HepG2 (cell line): ENCODE results near the gene CSTF3. TPM values are rescaled to one million over a fixed set of nuclear protein-coding genes. Genes with fewer than 3 reads are reported as not detected.

Experiments
- ATAC-seq: fragments of 200-7000 bp; cut with Tn5 transposase; 3 replicates; pipeline ENCODE4 v1.9.1; 2020; ENCODE audit warnings: mild to moderate bottlenecking, moderate library complexity
- BruUV-seq: library from RNA; stranded (reverse); fragments of 400-500 nt; replicated peaks from 2 replicates; lab custom pipeline; 2021; lab: Mats Ljungman, UMichigan
- CTCF ChIA-PET: fragments of 300-600 bp; formaldehyde crosslinking; extraction: SDS; loops from one replicate; lab custom pipeline; 2021; ENCODE audit warnings: low total read pairs, inconsistent platforms, low intra/inter-chr PET ratio; lab: Yijun Ruan, JAX
- POLR2A ChIA-PET: fragments of 350-600 bp; sonication (Branson Sonifier 250); formaldehyde crosslinking; loops from one replicate; lab custom pipeline; 2020; ENCODE audit warnings: antibody characterized with exemption, inconsistent platforms; lab: Yijun Ruan, JAX
- DNase-seq: peaks from one replicate; pipeline ENCODE4 v3.0.0-alpha.2; 2015; ENCODE audit warnings: low spot score
- FAIRE-seq: peaks from 3 replicates; lab custom pipeline; 2011; peaks lifted over from hg19 to GRCh38; lab: Jason Lieb, UNC
- H2AFZ ChIP-seq: one replicate; pipeline ENCODE4 v1.6.1; 2011; ENCODE audit warnings: low read length, inconsistent platforms
- H3K27ac ChIP-seq: fragments of 300-600 bp; 3 replicates; pipeline ENCODE4 v1.8.0; 2011; ENCODE audit warnings: mixed run types, mild to moderate bottlenecking, mixed read lengths, low read length, inconsistent platforms; ENCODE audit not compliant: insufficient read depth; ENCODE audit errors: extremely low read length
- H3K27me3 ChIP-seq, 2 experiments: fragments of 200-600 bp in 1 of 2; 2 replicates in 1 of 2; 3 replicates in 1 of 2; pipeline versions ENCODE4 v1.6.0 to v1.8.0; 2011; ENCODE audit warnings: low read length in 2 of 2, mild to moderate bottlenecking in 2 of 2, moderate library complexity in 2 of 2, inconsistent platforms in 1 of 2; ENCODE audit not compliant: insufficient read depth in 2 of 2, control insufficient read depth in 1 of 2
- H3K36me3 ChIP-seq, 2 experiments: fragments of 200-600 bp in 1 of 2; replicated peaks in 1 of 2; 2 replicates in 1 of 2; 3 replicates in 1 of 2; pipeline versions ENCODE4 v1.5.1 to v1.8.0; 2011; ENCODE audit warnings: low read length in 2 of 2, inconsistent platforms in 1 of 2; ENCODE audit not compliant: insufficient read depth in 2 of 2, control insufficient read depth in 1 of 2
- H3K4me1 ChIP-seq: 2 replicates; pipeline ENCODE4 v1.5.1; 2012; ENCODE audit warnings: low read length, inconsistent platforms; ENCODE audit not compliant: insufficient read depth
- H3K4me2 ChIP-seq: 2 replicates; pipeline ENCODE4 v1.6.0; 2011; ENCODE audit warnings: low read depth, low read length, inconsistent platforms
- H3K4me3 ChIP-seq, 3 experiments: fragments of 200-600 bp in 1 of 3; sonication (generic), shearing (Covaris generic) in 1 of 3; replicated peaks in 1 of 3; 2 replicates each; pipeline ENCODE4 v1.5.1; 2011 to 2016; ENCODE audit warnings: low read length in 3 of 3, inconsistent platforms in 2 of 3, low read depth in 2 of 3, mild to moderate bottlenecking in 2 of 3, control low read depth in 1 of 3, mixed read lengths in 1 of 3; ENCODE audit not compliant: insufficient read depth in 1 of 3
- H3K79me2 ChIP-seq: one replicate; pipeline ENCODE4 v1.6.1; 2011; ENCODE audit warnings: low read length, inconsistent platforms; ENCODE audit not compliant: insufficient read depth
- H3K9ac ChIP-seq: 2 replicates; pipeline ENCODE4 v1.6.0; 2011; ENCODE audit warnings: mild to moderate bottlenecking, low read depth, low read length, inconsistent platforms; ENCODE audit not compliant: insufficient read depth
- H3K9me3 ChIP-seq: 2 replicates; pipeline ENCODE4 v1.5.1; 2012; ENCODE audit warnings: mild to moderate bottlenecking, low read length
- H4K20me1 ChIP-seq: 2 replicates; pipeline ENCODE4 v1.6.0; 2011; ENCODE audit warnings: inconsistent platforms, mild to moderate bottlenecking, low read length, moderate library complexity; ENCODE audit not compliant: insufficient read depth
- CBX2 ChIP-seq, 2 experiments: fragments of 200-600 bp in 1 of 2; sonication (generic); formaldehyde crosslinking in 1 of 2; IDR thresholded peaks; 2 replicates each; pipeline versions ENCODE4 v1.7.0 to v1.8.1; 2018 to 2022; ENCODE audit warnings: low read depth in 2 of 2, low read length in 1 of 2, mild to moderate bottlenecking in 1 of 2, missing genetic modification reagents in 1 of 2
- HNF4G ChIP-seq, 2 experiments: sonication (generic) in 1 of 2; formaldehyde crosslinking in 1 of 2; IDR thresholded peaks; 2 replicates each; pipeline versions ENCODE4 v1.4.0 to v1.6.1; 2011 to 2020; ENCODE audit warnings: borderline replicate concordance in 2 of 2, low read depth in 2 of 2, mild to moderate bottlenecking in 2 of 2, low read length in 1 of 2, missing genetic modification reagents in 1 of 2, moderate library complexity in 1 of 2
- KAT2B ChIP-seq: fragments of 150-350 bp; IDR thresholded peaks from 2 replicates; pipeline ENCODE4 v1.6.1; 2014; ENCODE audit warnings: low read depth, low read length, borderline replicate concordance
- PHF21A ChIP-seq: sonication (generic); formaldehyde crosslinking; IDR thresholded peaks from 2 replicates; pipeline ENCODE4 v1.5.0; 2020; ENCODE audit warnings: mild to moderate bottlenecking, missing genetic modification reagents
- PITX1 ChIP-seq: sonication (generic); formaldehyde crosslinking; IDR thresholded peaks from 2 replicates; pipeline ENCODE4 v1.5.1; 2020; ENCODE audit warnings: mild to moderate bottlenecking, missing genetic modification reagents
- RFX3 ChIP-seq: IDR thresholded peaks from 2 replicates; pipeline ENCODE4 v1.6.1; 2016; ENCODE audit warnings: missing biosample characterization, missing genetic modification reagents
- SOX5 ChIP-seq: IDR thresholded peaks from 2 replicates; pipeline ENCODE4 v1.6.1; 2016; ENCODE audit warnings: borderline replicate concordance
- TARDBP ChIP-seq: sonication (generic); formaldehyde crosslinking; IDR thresholded peaks from 2 replicates; pipeline ENCODE4 v1.8.0; 2022; ENCODE audit warnings: mild to moderate bottlenecking, missing genetic modification reagents
- TERF1 ChIP-seq: sonication (generic); formaldehyde crosslinking; IDR thresholded peaks from 2 replicates; pipeline ENCODE4 v1.8.0; 2022; ENCODE audit warnings: mild to moderate bottlenecking, missing genetic modification reagents, moderate library complexity
- TP53 ChIP-seq: sonication (generic); formaldehyde crosslinking; conservative IDR thresholded peaks from 2 replicates; pipeline ENCODE4 v1.4.0; 2020; ENCODE audit warnings: missing genetic modification reagents
- ZNF225 ChIP-seq: sonication (generic); formaldehyde crosslinking; IDR thresholded peaks from 2 replicates; pipeline ENCODE4 v1.4.0; 2020; ENCODE audit warnings: mild to moderate bottlenecking, missing genetic modification reagents
- ZNF260 ChIP-seq: sonication (generic); formaldehyde crosslinking; IDR thresholded peaks from 2 replicates; pipeline ENCODE4 v1.4.0; 2020; ENCODE audit warnings: missing genetic modification reagents, low read depth, mild to moderate bottlenecking, borderline replicate concordance
- ZNF282 ChIP-seq: fragments of 450-650 bp; IDR thresholded peaks from 2 replicates; pipeline ENCODE4 v1.6.1; 2018; ENCODE audit not compliant: partially characterized antibody
- ZNF432 ChIP-seq: sonication (generic); formaldehyde crosslinking; IDR thresholded peaks from 2 replicates; pipeline ENCODE4 v1.5.0; 2020; ENCODE audit warnings: missing genetic modification reagents, mild to moderate bottlenecking, borderline replicate concordance
- ZNF670 ChIP-seq: sonication (generic); formaldehyde crosslinking; IDR thresholded peaks from 2 replicates; pipeline ENCODE4 v1.8.0; 2022; ENCODE audit warnings: mild to moderate bottlenecking, missing genetic modification reagents, borderline replicate concordance
- WGBS: methylation state at CpG from one replicate; pipeline ENCODE4 v1.1.6; 2017; ENCODE audit warnings: low lambda C conversion rate; 5-methylcytosine and 5-hydroxymethylcytosine counted together
- in situ Hi-C: cut with HindIII; loops from 2 replicates; pipeline ENCODE4 v1.10.0; 2017; ENCODE audit warnings: low pct_unique_long_range_greater_than_20kb; ENCODE audit not compliant: extremely low pct_ligation_motif_present
- intact Hi-C: fragments of 100-400 bp; cut with micrococcal nuclease; formaldehyde crosslinking; loops from one replicate; pipeline ENCODE4 v1.10.0; 2022; ENCODE audit not compliant: unreplicated experiment
- polyA plus RNA-seq, 8 experiments: library from polyadenylated mRNA; depleted of rRNA in 3 of 8; stranded (reverse) in 7 of 8; unstranded in 1 of 8; fragments of >200 nt; fragmentation: Illumina TruSeq in 4 of 8; extraction: Trizol in 4 of 8; gene quantifications; 2 replicates each; pipeline versions ENCODE4 v1.2.1 to v1.2.3, GENCODE V29; 2011 to 2016; ENCODE audit warnings: low read depth in 4 of 8, missing spikeins in 1 of 8, mixed read lengths in 1 of 8; ENCODE audit not compliant: insufficient read depth in 1 of 8
- total RNA-seq, 5 experiments: library from RNA; depleted of rRNA; stranded (reverse); fragments of >200 nt; fragmentation: Illumina TruSeq; extraction: Trizol; gene quantifications; 2 replicates each; pipeline ENCODE4 v1.2.3, GENCODE V29; 2016; ENCODE audit warnings: low read depth in 1 of 5
- TF ChIP-seq, protein P1 (sequence below): sonication (generic); formaldehyde crosslinking; IDR thresholded peaks from 2 replicates; pipeline ENCODE4 v1.4.0; 2020; ENCODE audit warnings: missing genetic modification reagents
- TF ChIP-seq, protein P2 (sequence below): sonication (generic); formaldehyde crosslinking; IDR thresholded peaks from 2 replicates; pipeline ENCODE4 v1.4.0; 2020; ENCODE audit warnings: missing genetic modification reagents, borderline replicate concordance

CSTF3 gene
- total and polyA plus RNA-seq, 2 of the 13 experiments (the other 11 are each of a cell fraction or from before 2014, with no cell fraction given): 21.5 to 43.6 TPM

DNA sequence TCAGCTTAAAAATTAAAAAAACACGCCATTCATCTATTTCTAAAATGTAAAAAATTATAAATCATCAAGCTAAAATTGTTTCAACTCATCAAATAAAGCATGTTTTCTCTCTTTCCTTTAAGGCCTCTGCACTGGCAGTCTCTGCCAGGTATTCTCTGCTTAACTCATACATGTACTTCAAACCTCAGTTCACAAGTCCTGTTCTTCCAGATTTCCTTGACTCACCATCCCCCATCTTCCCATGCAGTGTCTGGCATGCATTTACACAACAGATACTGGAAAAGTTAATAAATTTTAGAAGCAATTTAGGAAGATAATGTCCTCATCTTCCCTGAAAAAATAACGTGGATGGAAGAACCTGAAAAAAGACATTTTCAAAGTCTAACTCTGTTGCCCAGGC is 32.5 kb downstream of the CSTF3 start:
- Histone ChIP-seq H3K36me3 (no peaks in the 10 kb centered on the region; a peak in 3 of 5 replicates), H3K9ac (no peak overlapping the region), H3K9me3 (no peaks in the 10 kb centered on the region), H3K27ac (no peak overlapping the region), H2AFZ (no peak overlapping the region), H3K4me3 (no peak overlapping the region), H3K4me2 (no peak overlapping the region), H3K27me3 (no peaks in the 10 kb centered on the region), H3K79me2 (no peaks in the 10 kb centered on the region), H3K4me1 (no peaks in the 10 kb centered on the region), H4K20me1 (no peaks in the 10 kb centered on the region)
- FAIRE-seq (no peak), DNase-seq (no peak), ATAC-seq (no peak)
- BruUV-seq: no TSS peak
- 90% methylated on average over 2 of the region's 2 CpGs for WGBS
- in situ Hi-C loops: no loop called here
- intact Hi-C loops: no loop called here
- ChIA-PET CTCF (no interaction called here), POLR2A (no interaction called here)
- TF ChIP-seq TARDBP (CRISPR knock-in tag) (no peak), TERF1 (CRISPR knock-in tag) (no peak), ZNF432 (CRISPR knock-in tag) (no peak), PHF21A (CRISPR knock-in tag) (no peak), PITX1 (CRISPR knock-in tag) (no peak), KAT2B (no peak)
- TF ChIP-seq, protein P1, sequence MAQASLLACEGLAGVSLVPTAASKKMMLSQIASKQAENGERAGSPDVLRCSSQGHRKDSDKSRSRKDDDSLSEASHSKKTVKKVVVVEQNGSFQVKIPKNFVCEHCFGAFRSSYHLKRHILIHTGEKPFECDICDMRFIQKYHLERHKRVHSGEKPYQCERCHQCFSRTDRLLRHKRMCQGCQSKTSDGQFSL (CRISPR knock-in tag): no peak

- Histone ChIP-seq H3K9ac (no peak overlapping the region), H3K27ac (no peak overlapping the region), H3K9me3 (no peaks in the 10 kb centered on the region), H3K4me1 (no peaks in the 10 kb centered on the region), H3K4me3 (no peak overlapping the region), H4K20me1 (no peaks in the 10 kb centered on the region), H3K36me3 (no peaks in the 10 kb centered on the region; a peak in 3 of 5 replicates), H3K4me2 (no peak overlapping the region), H3K79me2 (no peaks in the 10 kb centered on the region), H2AFZ (no peak overlapping the region), H3K27me3 (no peaks in the 10 kb centered on the region)
- ChIA-PET CTCF (no interaction called here), POLR2A (interaction anchor here (1.1 kb wide), 1 partner anchor 567 kb away, joined by 3 read pairs; no protein-coding TSS in a partner anchor)
- in situ Hi-C loops (no loop called here), intact Hi-C loops (no loop called here)
- ATAC-seq (no peak), DNase-seq (no peak), FAIRE-seq (no peak)
- no TSS peak for BruUV-seq
- 96% methylated on average over 3 of the region's 3 CpGs for WGBS
- TF ChIP-seq HNF4G (IDR thresholded peaks at IDR 0.05; ENCODE audit: borderline replicate concordance, low read depth, low read length) (no peak), HNF4G (CRISPR knock-in tag; IDR thresholded peaks at IDR 0.05; ENCODE audit: borderline replicate concordance, low read depth) (no peak), ZNF282 (no peak), RFX3 (CRISPR knock-in tag) (no peak), ZNF225 (CRISPR knock-in tag) (no peak), SOX5 (CRISPR knock-in tag) (no peak), CBX2 (IDR thresholded peaks at IDR 0.05; ENCODE audit: low read depth, low read length) (no peak), CBX2 (CRISPR knock-in tag; IDR thresholded peaks at IDR 0.05; ENCODE audit: low read depth) (no peak), ZNF260 (CRISPR knock-in tag) (no peak), ZNF670 (CRISPR knock-in tag) (no peak), TP53 (CRISPR knock-in tag) (no peak)
- TF ChIP-seq, protein P2, sequence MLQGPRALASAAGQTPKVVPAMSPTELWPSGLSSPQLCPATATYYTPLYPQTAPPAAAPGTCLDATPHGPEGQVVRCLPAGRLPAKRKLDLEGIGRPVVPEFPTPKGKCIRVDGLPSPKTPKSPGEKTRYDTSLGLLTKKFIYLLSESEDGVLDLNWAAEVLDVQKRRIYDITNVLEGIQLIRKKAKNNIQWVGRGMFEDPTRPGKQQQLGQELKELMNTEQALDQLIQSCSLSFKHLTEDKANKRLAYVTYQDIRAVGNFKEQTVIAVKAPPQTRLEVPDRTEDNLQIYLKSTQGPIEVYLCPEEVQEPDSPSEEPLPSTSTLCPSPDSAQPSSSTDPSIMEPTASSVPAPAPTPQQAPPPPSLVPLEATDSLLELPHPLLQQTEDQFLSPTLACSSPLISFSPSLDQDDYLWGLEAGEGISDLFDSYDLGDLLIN (CRISPR knock-in tag): no peak
Observed at GRCh38 chr11:33125611-33126010, 35.7 kb downstream of the CSTF3 start.
